ENCODE results near the gene KCNH1. TPM values are rescaled to one million over a fixed set of nuclear protein-coding genes. Genes with fewer than 3 reads are reported as not detected.

KCNH1 gene
- total RNA-seq, 1 donor from 2014 or later: not detected

DNA sequence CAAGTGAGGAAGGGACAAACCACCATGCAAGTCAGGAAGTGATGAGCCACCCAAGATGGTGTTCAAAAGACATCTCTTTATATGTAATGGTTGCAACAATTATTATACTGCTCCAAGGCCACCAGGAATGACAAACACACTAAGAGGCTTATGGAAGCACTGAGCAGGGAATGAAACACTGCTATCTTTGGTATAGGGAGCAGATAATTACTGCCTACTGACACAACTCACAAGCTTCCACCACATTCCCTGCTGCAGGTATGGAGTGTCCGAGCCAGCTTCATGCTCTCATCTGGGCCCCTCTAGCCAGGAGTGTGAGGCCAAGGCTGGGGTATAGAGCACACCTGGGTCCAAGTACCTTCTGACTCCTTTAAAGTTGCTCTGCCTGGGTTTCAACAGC lies 433.9 kb downstream of the KCNH1 start:
- POLR2A ChIA-PET: no interaction called here
- Mint-ChIP-seq H3K27me3 (peaks cover 2% of the 10 kb centered on the region), H3K4me1 (no peaks in the 10 kb centered on the region)

GRCh38 chr1:210698661-210699060 lies 435.3 kb downstream of the KCNH1 start:
- ATAC-seq (ENCODE audit: low read depth): no peak
- peaks cover 3% of the 10 kb centered on the region for H3K36me3 Mint-ChIP-seq (ENCODE audit: low read depth)
- CTCF ChIA-PET: no interaction called here
- peaks cover 2% of the 10 kb centered on the region for H3K27me3 Mint-ChIP-seq
- POLR2A ChIA-PET: no interaction called here
- TF ChIP-seq, protein P1, sequence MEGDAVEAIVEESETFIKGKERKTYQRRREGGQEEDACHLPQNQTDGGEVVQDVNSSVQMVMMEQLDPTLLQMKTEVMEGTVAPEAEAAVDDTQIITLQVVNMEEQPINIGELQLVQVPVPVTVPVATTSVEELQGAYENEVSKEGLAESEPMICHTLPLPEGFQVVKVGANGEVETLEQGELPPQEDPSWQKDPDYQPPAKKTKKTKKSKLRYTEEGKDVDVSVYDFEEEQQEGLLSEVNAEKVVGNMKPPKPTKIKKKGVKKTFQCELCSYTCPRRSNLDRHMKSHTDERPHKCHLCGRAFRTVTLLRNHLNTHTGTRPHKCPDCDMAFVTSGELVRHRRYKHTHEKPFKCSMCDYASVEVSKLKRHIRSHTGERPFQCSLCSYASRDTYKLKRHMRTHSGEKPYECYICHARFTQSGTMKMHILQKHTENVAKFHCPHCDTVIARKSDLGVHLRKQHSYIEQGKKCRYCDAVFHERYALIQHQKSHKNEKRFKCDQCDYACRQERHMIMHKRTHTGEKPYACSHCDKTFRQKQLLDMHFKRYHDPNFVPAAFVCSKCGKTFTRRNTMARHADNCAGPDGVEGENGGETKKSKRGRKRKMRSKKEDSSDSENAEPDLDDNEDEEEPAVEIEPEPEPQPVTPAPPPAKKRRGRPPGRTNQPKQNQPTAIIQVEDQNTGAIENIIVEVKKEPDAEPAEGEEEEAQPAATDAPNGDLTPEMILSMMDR (IDR thresholded peaks at IDR 0.05): no peak
- H3K27ac Mint-ChIP-seq: no peak overlapping the region
- H3K4me3 Mint-ChIP-seq: no peak overlapping the region
- no peaks in the 10 kb centered on the region for H3K9me3 Mint-ChIP-seq
- intact Hi-C loops (cut with micrococcal nuclease): no loop called here
- no peaks in the 10 kb centered on the region for H3K4me1 Mint-ChIP-seq
- no peak for DNase-seq

More for the DNA sequence above, 433.9 kb downstream of the KCNH1 start:
- TF ChIP-seq, protein P1 (IDR thresholded peaks at IDR 0.05): no peak
- intact Hi-C loops (cut with micrococcal nuclease): no loop called here
- no peak overlapping the region for H3K27ac Mint-ChIP-seq
- no peak for ATAC-seq (ENCODE audit: low read depth)
- peaks cover 3% of the 10 kb centered on the region for H3K36me3 Mint-ChIP-seq (ENCODE audit: low read depth)
- CTCF ChIA-PET: no interaction called here
- no peak overlapping the region for H3K4me3 Mint-ChIP-seq
- DNase-seq: no peak
- H3K9me3 Mint-ChIP-seq: no peaks in the 10 kb centered on the region

- Mint-ChIP-seq H3K27me3 (peaks cover 2% of the 10 kb centered on the region), H3K36me3 (ENCODE audit: low read depth) (peaks cover 3% of the 10 kb centered on the region), H3K4me1 (peaks cover 8% of the 10 kb centered on the region), H3K9me3 (no peaks in the 10 kb centered on the region), H3K27ac (no peak overlapping the region), H3K4me3 (no peak overlapping the region)
- CTCF ChIA-PET: no interaction called here
- intact Hi-C loops (cut with micrococcal nuclease): no loop called here
- ATAC-seq (ENCODE audit: low read depth) (no peak), DNase-seq (no peak)
- POLR2A ChIA-PET: no interaction called here
- TF ChIP-seq, protein P1 (IDR thresholded peaks at IDR 0.05): no peak
These were observed 436.8 kb downstream of the KCNH1 start for GRCh38 chr1:210697185-210697584.

- ChIA-PET CTCF (no interaction called here), POLR2A (no interaction called here)
- Mint-ChIP-seq H3K27ac (no peak overlapping the region), H3K9me3 (no peaks in the 10 kb centered on the region), H3K36me3 (ENCODE audit: low read depth) (peaks cover 3% of the 10 kb centered on the region), H3K4me1 (peaks cover 8% of the 10 kb centered on the region), H3K4me3 (no peak overlapping the region), H3K27me3 (peaks cover 2% of the 10 kb centered on the region)
- ATAC-seq (ENCODE audit: low read depth): no peak
- TF ChIP-seq, protein P1 (IDR thresholded peaks at IDR 0.05): no peak
- DNase-seq: no peak
- intact Hi-C loops (cut with micrococcal nuclease): no loop called here
These were observed 437.2 kb downstream of the KCNH1 start for GRCh38 chr1:210696709-210697108.

GRCh38 chr1:210695026-210695425 lies 438.9 kb downstream of the KCNH1 start:
- ChIA-PET CTCF (no interaction called here), POLR2A (no interaction called here)
- H3K27ac Mint-ChIP-seq: no peak overlapping the region

More at GRCh38 chr1:210695026-210695425, 438.9 kb downstream of the KCNH1 start:
- Mint-ChIP-seq H3K27me3 (peaks cover 2% of the 10 kb centered on the region), H3K36me3 (ENCODE audit: low read depth) (no peaks in the 10 kb centered on the region), H3K4me3 (no peak overlapping the region), H3K4me1 (peaks cover 8% of the 10 kb centered on the region), H3K9me3 (no peaks in the 10 kb centered on the region)
- ATAC-seq (ENCODE audit: low read depth) (no peak), DNase-seq (no peak)
- TF ChIP-seq, protein P1 (IDR thresholded peaks at IDR 0.05): no peak
- intact Hi-C loops (cut with micrococcal nuclease): no loop called here

Measured in activated B cell treated with CpG ODN at 0.5 μM for 24 hours (primary cell).